Fibroblast of skin of right quadriceps (primary cell): ENCODE data around the gene REG1A.

Experiments
- DNase-seq: peaks from one replicate; pipeline ENCODE4 v3.0.0-alpha.2; 2013

Gene REG1A

GRCh38 chr2:79128406-79128805, 8.1 kb downstream of the REG1A start:
- no peak for DNase-seq

GRCh38 chr2:79129260-79129659, 9.0 kb downstream of the REG1A start:
- no peak for DNase-seq

GRCh38 chr2:79129804-79130203, 9.5 kb downstream of the REG1A start:
- DNase-seq = no peak

GRCh38 chr2:79131687-79132086, 11.4 kb downstream of the REG1A start:
- no peak for DNase-seq

GRCh38 chr2:79138385-79138784, 18.1 kb downstream of the REG1A start:
- DNase-seq = no peak

- no peak for DNase-seq
Measured at GRCh38 chr2:79139423-79139822, 19.1 kb downstream of the REG1A start.

GRCh38 chr2:79155826-79156476, 35.7 kb downstream of the REG1A start:
- DNase-seq = no peak

GRCh38 chr2:79159030-79159429, 38.7 kb downstream of the REG1A start:
- DNase-seq = no peak

- DNase-seq = no peak
Measured at GRCh38 chr2:79159653-79160052, 39.4 kb downstream of the REG1A start, which contains the start of gene REG3A. REG3A (minus strand) TSS chr2:79159753; CDS start chr2:79159405, 348 bp downstream.

GRCh38 chr2:79162132-79162531, 41.8 kb downstream of the REG1A start:
- DNase-seq = no peak

- no peak for DNase-seq
Measured at GRCh38 chr2:79162801-79163200, 42.5 kb downstream of the REG1A start.

- DNase-seq = no peak
Measured at GRCh38 chr2:79171348-79171958, 51.2 kb downstream of the REG1A start.
